HepG2 (cell line): ENCODE data around the gene CACNA1D. TPM values are rescaled to one million over a fixed set of nuclear protein-coding genes. Genes with fewer than 3 reads are reported as not detected.

ENCODE experiments used
- ATAC-seq: fragments of 200-7000 bp; cut with Tn5 transposase; 3 replicates; pipeline ENCODE4 v1.9.1; 2020; ENCODE audit warnings: mild to moderate bottlenecking, moderate library complexity
- BruUV-seq: library from RNA; stranded (reverse); fragments of 400-500 nt; replicated peaks from 2 replicates; lab custom pipeline; 2021; lab: Mats Ljungman, UMichigan
- CTCF ChIA-PET: fragments of 300-600 bp; formaldehyde crosslinking; extraction: SDS; loops from one replicate; lab custom pipeline; 2021; ENCODE audit warnings: low total read pairs, inconsistent platforms, low intra/inter-chr PET ratio; lab: Yijun Ruan, JAX
- POLR2A ChIA-PET: fragments of 350-600 bp; sonication (Branson Sonifier 250); formaldehyde crosslinking; loops from one replicate; lab custom pipeline; 2020; ENCODE audit warnings: antibody characterized with exemption, inconsistent platforms; lab: Yijun Ruan, JAX
- DNase-seq: peaks from one replicate; pipeline ENCODE4 v3.0.0-alpha.2; 2015; ENCODE audit warnings: low spot score
- FAIRE-seq: peaks from 3 replicates; lab custom pipeline; 2011; peaks lifted over from hg19 to GRCh38; lab: Jason Lieb, UNC
- H2AFZ ChIP-seq: one replicate; pipeline ENCODE4 v1.6.1; 2011; ENCODE audit warnings: low read length, inconsistent platforms
- H3K27ac ChIP-seq: fragments of 300-600 bp; 3 replicates; pipeline ENCODE4 v1.8.0; 2011; ENCODE audit warnings: mixed run types, mild to moderate bottlenecking, mixed read lengths, low read length, inconsistent platforms; ENCODE audit not compliant: insufficient read depth; ENCODE audit errors: extremely low read length
- H3K27me3 ChIP-seq, 2 experiments: fragments of 200-600 bp in 1 of 2; 2 replicates in 1 of 2; 3 replicates in 1 of 2; pipeline versions ENCODE4 v1.6.0 to v1.8.0; 2011; ENCODE audit warnings: low read length in 2 of 2, mild to moderate bottlenecking in 2 of 2, moderate library complexity in 2 of 2, inconsistent platforms in 1 of 2; ENCODE audit not compliant: insufficient read depth in 2 of 2, control insufficient read depth in 1 of 2
- H3K36me3 ChIP-seq, 2 experiments: fragments of 200-600 bp in 1 of 2; replicated peaks in 1 of 2; 2 replicates in 1 of 2; 3 replicates in 1 of 2; pipeline versions ENCODE4 v1.5.1 to v1.8.0; 2011; ENCODE audit warnings: low read length in 2 of 2, inconsistent platforms in 1 of 2; ENCODE audit not compliant: insufficient read depth in 2 of 2, control insufficient read depth in 1 of 2
- H3K4me1 ChIP-seq: 2 replicates; pipeline ENCODE4 v1.5.1; 2012; ENCODE audit warnings: low read length, inconsistent platforms; ENCODE audit not compliant: insufficient read depth
- H3K4me2 ChIP-seq: 2 replicates; pipeline ENCODE4 v1.6.0; 2011; ENCODE audit warnings: low read depth, low read length, inconsistent platforms
- H3K4me3 ChIP-seq, 3 experiments: fragments of 200-600 bp in 1 of 3; sonication (generic), shearing (Covaris generic) in 1 of 3; replicated peaks in 1 of 3; 2 replicates each; pipeline ENCODE4 v1.5.1; 2011 to 2016; ENCODE audit warnings: low read length in 3 of 3, inconsistent platforms in 2 of 3, low read depth in 2 of 3, mild to moderate bottlenecking in 2 of 3, control low read depth in 1 of 3, mixed read lengths in 1 of 3; ENCODE audit not compliant: insufficient read depth in 1 of 3
- H3K79me2 ChIP-seq: one replicate; pipeline ENCODE4 v1.6.1; 2011; ENCODE audit warnings: low read length, inconsistent platforms; ENCODE audit not compliant: insufficient read depth
- H3K9ac ChIP-seq: 2 replicates; pipeline ENCODE4 v1.6.0; 2011; ENCODE audit warnings: mild to moderate bottlenecking, low read depth, low read length, inconsistent platforms; ENCODE audit not compliant: insufficient read depth
- H3K9me3 ChIP-seq: 2 replicates; pipeline ENCODE4 v1.5.1; 2012; ENCODE audit warnings: mild to moderate bottlenecking, low read length
- H4K20me1 ChIP-seq: 2 replicates; pipeline ENCODE4 v1.6.0; 2011; ENCODE audit warnings: inconsistent platforms, mild to moderate bottlenecking, low read length, moderate library complexity; ENCODE audit not compliant: insufficient read depth
- ELF3 ChIP-seq: IDR thresholded peaks from 2 replicates; pipeline ENCODE4 v1.6.1; 2016; ENCODE audit warnings: missing genetic modification reagents, missing compliant biosample characterization
- GRHL1 ChIP-seq: sonication (generic); formaldehyde crosslinking; conservative IDR thresholded peaks from 2 replicates; pipeline ENCODE4 v1.8.0; 2022; ENCODE audit warnings: missing genetic modification reagents
- HNF1A ChIP-seq, 2 experiments: sonication (generic) in 1 of 2; formaldehyde crosslinking in 1 of 2; IDR thresholded peaks; 2 replicates each; pipeline versions ENCODE4 v1.4.0 to v1.6.1; 2016 to 2020; ENCODE audit warnings: borderline replicate concordance in 1 of 2, low read depth in 1 of 2, mild to moderate bottlenecking in 1 of 2, missing genetic modification reagents in 1 of 2
- PCBP1 ChIP-seq: fragments of 200-400 bp; formaldehyde crosslinking; IDR thresholded peaks from 2 replicates; pipeline ENCODE4 v1.6.1; 2017; ENCODE audit warnings: mild to moderate bottlenecking, low read depth, low read length, borderline replicate concordance
- PCBP2 ChIP-seq: fragments of 200-400 bp; formaldehyde crosslinking; optimal IDR thresholded peaks from 2 replicates; pipeline ENCODE3; 2018; ENCODE audit warnings: low read length, low read depth; ENCODE audit not compliant: poor library complexity, severe bottlenecking
- YY1 ChIP-seq: IDR thresholded peaks from 2 replicates; pipeline ENCODE4 v1.6.1; 2011; ENCODE audit warnings: low read length, low read depth, moderate library complexity, mild to moderate bottlenecking; ENCODE audit not compliant: insufficient read depth, insufficient replicate concordance
- ZNF143 ChIP-seq: sonication (generic); formaldehyde crosslinking; IDR thresholded peaks from 2 replicates; pipeline ENCODE4 v1.4.0; 2020; ENCODE audit warnings: missing genetic modification reagents
- WGBS: methylation state at CpG from one replicate; pipeline ENCODE4 v1.1.6; 2017; ENCODE audit warnings: low lambda C conversion rate; 5-methylcytosine and 5-hydroxymethylcytosine counted together
- in situ Hi-C: cut with HindIII; loops from 2 replicates; pipeline ENCODE4 v1.10.0; 2017; ENCODE audit warnings: low pct_unique_long_range_greater_than_20kb; ENCODE audit not compliant: extremely low pct_ligation_motif_present
- intact Hi-C: fragments of 100-400 bp; cut with micrococcal nuclease; formaldehyde crosslinking; loops from one replicate; pipeline ENCODE4 v1.10.0; 2022; ENCODE audit not compliant: unreplicated experiment
- polyA plus RNA-seq, 8 experiments: library from polyadenylated mRNA; depleted of rRNA in 3 of 8; stranded (reverse) in 7 of 8; unstranded in 1 of 8; fragments of >200 nt; fragmentation: Illumina TruSeq in 4 of 8; extraction: Trizol in 4 of 8; gene quantifications; 2 replicates each; pipeline versions ENCODE4 v1.2.1 to v1.2.3, GENCODE V29; 2011 to 2016; ENCODE audit warnings: low read depth in 4 of 8, missing spikeins in 1 of 8, mixed read lengths in 1 of 8; ENCODE audit not compliant: insufficient read depth in 1 of 8
- total RNA-seq, 5 experiments: library from RNA; depleted of rRNA; stranded (reverse); fragments of >200 nt; fragmentation: Illumina TruSeq; extraction: Trizol; gene quantifications; 2 replicates each; pipeline ENCODE4 v1.2.3, GENCODE V29; 2016; ENCODE audit warnings: low read depth in 1 of 5

The CACNA1D gene
- total and polyA plus RNA-seq, 2 of the 13 experiments (the other 11 are each of a cell fraction or from before 2014, with no cell fraction given), result 0.26 to 0.38 TPM

- ChIA-PET POLR2A (interaction anchor here (1.4 to 2.2 kb wide), 3 partner anchors 36 to 86 kb away, joined by 4 to 8 read pairs (median 4); partner anchors contain the start of gene SELENOK), CTCF (no interaction called here)
- no peaks in the 10 kb centered on the region for H3K36me3 ChIP-seq
- FAIRE-seq, result no peak
- peaks cover 18% of the 10 kb centered on the region for H3K4me1 ChIP-seq
- H3K4me2 ChIP-seq, result no peak overlapping the region
- H3K9me3 ChIP-seq, result no peaks in the 10 kb centered on the region
- DNase-seq, result no peak
- 77% methylated on average over 3 of the region's 4 CpGs for WGBS
- intact Hi-C loops, result loop anchor here (5.0 kb wide), 1 partner anchor 37 kb away; no protein-coding TSS in a partner anchor
- no TSS peak for BruUV-seq
- H3K27ac ChIP-seq, result no peak overlapping the region
- no peak overlapping the region for H3K4me3 ChIP-seq
- no peak for ATAC-seq
- no peaks in the 10 kb centered on the region; a peak in 1 of 5 replicates for H3K27me3 ChIP-seq
- no peaks in the 10 kb centered on the region for H3K79me2 ChIP-seq
- in situ Hi-C loops, result no loop called here
- TF ChIP-seq PCBP1 (0 out of 2 replicates have a peak, but pooled peaks have one; percentile 48), PCBP2 (peak; percentile 90), ELF3 (CRISPR knock-in tag) (no peak)
- no peak overlapping the region for H3K9ac ChIP-seq
- peaks cover 4% of the 10 kb centered on the region; the same call in 1 of the 2 replicates for H4K20me1 ChIP-seq
- no peak overlapping the region for H2AFZ ChIP-seq
Measured at GRCh38 chr3:53805463-53806159, 311.2 kb downstream of the CACNA1D start.

- ChIA-PET CTCF (no interaction called here), POLR2A (interaction anchor here (1.4 to 2.2 kb wide), 3 partner anchors 35 to 85 kb away, joined by 4 to 8 read pairs (median 4); partner anchors contain the start of gene SELENOK)
- Histone ChIP-seq H3K9ac (no peak overlapping the region), H3K36me3 (no peaks in the 10 kb centered on the region), H3K9me3 (no peaks in the 10 kb centered on the region), H2AFZ (no peak overlapping the region), H3K27me3 (no peaks in the 10 kb centered on the region; a peak in 1 of 5 replicates), H3K4me1 (peaks cover 18% of the 10 kb centered on the region), H3K4me3 (no peak overlapping the region; a peak in 1 of 6 replicates), H3K4me2 (peak overlapping the region; percentile 50), H3K79me2 (no peaks in the 10 kb centered on the region), H3K27ac (no peak overlapping the region), H4K20me1 (peaks cover 4% of the 10 kb centered on the region; the same call in 1 of the 2 replicates)
- DNase-seq, result peak; percentile 23
- intact Hi-C loops (loop anchor here (5.0 kb wide), 1 partner anchor 36 kb away; no protein-coding TSS in a partner anchor), in situ Hi-C loops (no loop called here)
- ATAC-seq, result peak; percentile 26
- FAIRE-seq, result no peak
- 65% methylated on average over 7 of the region's 10 CpGs for WGBS
- BruUV-seq, result no TSS peak
- TF ChIP-seq HNF1A (IDR thresholded peaks at IDR 0.05; ENCODE audit: low read depth), result 0 out of 2 replicates have a peak, but pooled peaks have one; percentile 43
- TF ChIP-seq HNF1A (CRISPR knock-in tag; IDR thresholded peaks at IDR 0.05; ENCODE audit: borderline replicate concordance), result no peak
- no peak for TF ChIP-seq GRHL1 (CRISPR knock-in tag)
- TF ChIP-seq YY1, result no peak
- TF ChIP-seq ZNF143 (CRISPR knock-in tag), result no peak
Measured at GRCh38 chr3:53806182-53807116, 312.0 kb downstream of the CACNA1D start.
